ENCODE measurements around the gene RASD2. TPM values are rescaled to one million over a fixed set of nuclear protein-coding genes. Genes with fewer than 3 reads are reported as not detected.

RASD2 gene
- total RNA-seq, 1 donor from 2014 or later, result not detected

GRCh38 chr22:35594686-35595085 lies 54.1 kb downstream of the RASD2 start:
- Mint-ChIP-seq H3K4me1 (peaks cover 6% of the 10 kb centered on the region), H3K27me3 (ENCODE audit: low read depth) (no peaks in the 10 kb centered on the region), H3K36me3 (ENCODE audit: low read depth) (no peaks in the 10 kb centered on the region), H3K9me3 (no peaks in the 10 kb centered on the region), H3K27ac (ENCODE audit: unreplicated experiment) (no peak overlapping the region), H3K4me3 (no peak overlapping the region)
- TF ChIP-seq CTCF (conservative IDR thresholded peaks at IDR 0.05), result no peak
- DNase-seq (ENCODE audit: low read depth, low spot score), result no peak

- DNase-seq (ENCODE audit: low read depth, low spot score), result no peak
- H3K4me3 Mint-ChIP-seq, result no peak overlapping the region
These were observed 56.2 kb downstream of the RASD2 start for GRCh38 chr22:35596821-35597220.

GRCh38 chr22:35597692-35598395 lies 57.2 kb downstream of the RASD2 start:
- no peaks in the 10 kb centered on the region for H3K27me3 Mint-ChIP-seq (ENCODE audit: low read depth)
- no peak overlapping the region for H3K27ac Mint-ChIP-seq (ENCODE audit: unreplicated experiment)
- TF ChIP-seq CTCF (conservative IDR thresholded peaks at IDR 0.05), result no peak
- no peak overlapping the region for H3K4me3 Mint-ChIP-seq
- no peaks in the 10 kb centered on the region for H3K9me3 Mint-ChIP-seq
- H3K4me1 Mint-ChIP-seq, result peaks cover 6% of the 10 kb centered on the region
- DNase-seq (ENCODE audit: low read depth, low spot score), result no peak
- H3K36me3 Mint-ChIP-seq (ENCODE audit: low read depth), result no peaks in the 10 kb centered on the region

More at GRCh38 chr22:35596821-35597220, 56.2 kb downstream of the RASD2 start:
- no peak for TF ChIP-seq CTCF (conservative IDR thresholded peaks at IDR 0.05)
- Mint-ChIP-seq H3K4me1 (peaks cover 6% of the 10 kb centered on the region), H3K27me3 (ENCODE audit: low read depth) (no peaks in the 10 kb centered on the region), H3K36me3 (ENCODE audit: low read depth) (no peaks in the 10 kb centered on the region), H3K9me3 (no peaks in the 10 kb centered on the region), H3K27ac (ENCODE audit: unreplicated experiment) (no peak overlapping the region)

- Mint-ChIP-seq H3K4me1 (peaks cover 6% of the 10 kb centered on the region), H3K4me3 (no peak overlapping the region), H3K9me3 (no peaks in the 10 kb centered on the region), H3K27ac (ENCODE audit: unreplicated experiment) (no peak overlapping the region), H3K36me3 (ENCODE audit: low read depth) (no peaks in the 10 kb centered on the region), H3K27me3 (ENCODE audit: low read depth) (no peaks in the 10 kb centered on the region)
- no peak for TF ChIP-seq CTCF (conservative IDR thresholded peaks at IDR 0.05)
- DNase-seq (ENCODE audit: low read depth, low spot score), result no peak
These were observed 57.7 kb downstream of the RASD2 start for GRCh38 chr22:35598396-35598710.

DNA sequence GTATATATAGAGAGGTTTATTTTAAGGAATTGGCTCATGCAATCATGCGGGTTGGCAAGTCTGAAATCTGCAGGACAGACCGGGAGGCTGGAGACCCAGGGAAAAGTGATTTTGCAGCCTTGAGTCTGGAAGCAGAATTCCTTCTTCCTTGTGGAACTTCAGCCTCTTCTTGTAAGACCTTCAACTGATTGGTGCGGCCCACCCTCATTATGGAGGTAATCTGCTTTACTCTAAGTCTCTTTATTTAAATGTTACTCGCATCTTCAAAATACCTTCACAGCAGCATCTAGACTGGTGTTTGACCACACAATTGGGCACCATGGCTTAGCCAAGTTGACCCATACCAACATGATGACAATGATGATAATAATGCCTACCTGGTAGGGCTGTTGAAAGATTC lies 58.7 kb downstream of the RASD2 start:
- no peaks in the 10 kb centered on the region for H3K9me3 Mint-ChIP-seq
- H3K4me3 Mint-ChIP-seq, result no peak overlapping the region
- H3K27ac Mint-ChIP-seq (ENCODE audit: unreplicated experiment), result no peak overlapping the region
- H3K36me3 Mint-ChIP-seq (ENCODE audit: low read depth), result no peaks in the 10 kb centered on the region
- no peaks in the 10 kb centered on the region for H3K27me3 Mint-ChIP-seq (ENCODE audit: low read depth)
- TF ChIP-seq CTCF (conservative IDR thresholded peaks at IDR 0.05), result no peak
- H3K4me1 Mint-ChIP-seq, result peaks cover 6% of the 10 kb centered on the region
- DNase-seq (ENCODE audit: low read depth, low spot score), result no peak

Measured in neural crest cell (in vitro differentiated cells).